Activated B cell treated with CpG ODN at 0.5 μM for 24 hours (primary cell): ENCODE data around the gene ADAMTS13. TPM values are rescaled to one million over a fixed set of nuclear protein-coding genes. Genes with fewer than 3 reads are reported as not detected.

Experiments
- ATAC-seq: fragments of 200-7000 bp; cut with Tn5 transposase; one replicate; pipeline ENCODE4 v1.10.0; 2021; ENCODE audit warnings: low read depth, mild to moderate bottlenecking, moderate library complexity
- CTCF ChIA-PET: fragments of 350-600 bp; sonication (Branson Sonifier 250); formaldehyde crosslinking; loops from one replicate; lab custom pipeline; 2021; ENCODE audit warnings: antibody characterized with exemption; lab: Charles Lee
- POLR2A ChIA-PET: fragments of 350-600 bp; sonication (Branson Sonifier 250); formaldehyde crosslinking; loops from one replicate; lab custom pipeline; 2021; ENCODE audit warnings: antibody characterized with exemption; lab: Charles Lee
- DNase-seq: peaks from one replicate; pipeline ENCODE4 v3.0.0; 2022
- H3K27ac Mint-ChIP-seq: one replicate; pipeline ENCODE4 v1.8.0; 2020; ENCODE audit warnings: mixed read lengths
- H3K27me3 Mint-ChIP-seq: one replicate; pipeline ENCODE4 v1.8.0; 2021; ENCODE audit warnings: mixed read lengths
- H3K36me3 Mint-ChIP-seq: one replicate; pipeline ENCODE4 v1.8.0; 2021; ENCODE audit warnings: low read depth, mixed read lengths
- H3K4me1 Mint-ChIP-seq: one replicate; pipeline ENCODE4 v1.8.0; 2021; ENCODE audit warnings: mixed read lengths
- H3K4me3 Mint-ChIP-seq: one replicate; pipeline ENCODE4 v1.8.0; 2020; ENCODE audit warnings: mild to moderate bottlenecking, mixed read lengths
- H3K9me3 Mint-ChIP-seq: one replicate; pipeline ENCODE4 v1.8.0; 2020; ENCODE audit warnings: mixed read lengths
- CTCF ChIP-seq: fragments of 200-600 bp; IDR thresholded peaks from one replicate; pipeline ENCODE4 v1.8.0; 2022; ENCODE audit warnings: antibody characterized with exemption, mild to moderate bottlenecking
- intact Hi-C: fragments of 100-400 bp; cut with micrococcal nuclease; formaldehyde crosslinking; loops from one replicate; pipeline ENCODE4 v1.15.1; 2024
- total RNA-seq: library from RNA; stranded (reverse); gene quantifications from 2 replicates; pipeline ENCODE4 v1.2.3, GENCODE V29; 2022

The ADAMTS13 gene
- total RNA-seq, 1 donor from 2014 or later = 1.9 TPM

GRCh38 chr9:133452562-133452961 is 30.4 kb downstream of the ADAMTS13 start:
- H3K4me3 Mint-ChIP-seq = no peak overlapping the region
- intact Hi-C loops = no loop called here
- H3K36me3 Mint-ChIP-seq = no peaks in the 10 kb centered on the region
- ChIA-PET CTCF (no interaction called here), POLR2A (interaction anchor here (1.0 kb wide), 1 partner anchor 12 kb away, joined by 4 read pairs; no protein-coding TSS in a partner anchor)
- H3K4me1 Mint-ChIP-seq = no peaks in the 10 kb centered on the region
- ATAC-seq (no peak), DNase-seq (no peak)
- no peaks in the 10 kb centered on the region for H3K27me3 Mint-ChIP-seq
- no peaks in the 10 kb centered on the region for H3K9me3 Mint-ChIP-seq
- TF ChIP-seq CTCF = no peak
- no peak overlapping the region for H3K27ac Mint-ChIP-seq

GRCh38 chr9:133453651-133454050 is 31.5 kb downstream of the ADAMTS13 start:
- no peaks in the 10 kb centered on the region for H3K27me3 Mint-ChIP-seq
- no peak for DNase-seq

GRCh38 chr9:133454325-133454724 is 32.2 kb downstream of the ADAMTS13 start:
- intact Hi-C loops = no loop called here
- ATAC-seq (no peak), DNase-seq (no peak)
- H3K27me3 Mint-ChIP-seq = no peaks in the 10 kb centered on the region
- ChIA-PET POLR2A (no interaction called here), CTCF (no interaction called here)
- peaks cover 3% of the 10 kb centered on the region for H3K4me1 Mint-ChIP-seq
- H3K9me3 Mint-ChIP-seq = no peaks in the 10 kb centered on the region
- TF ChIP-seq CTCF = no peak
- H3K36me3 Mint-ChIP-seq = no peaks in the 10 kb centered on the region
- H3K4me3 Mint-ChIP-seq = no peak overlapping the region
- H3K27ac Mint-ChIP-seq = no peak overlapping the region

More at GRCh38 chr9:133453651-133454050, 31.5 kb downstream of the ADAMTS13 start:
- Mint-ChIP-seq H3K36me3 (no peaks in the 10 kb centered on the region), H3K4me3 (no peak overlapping the region), H3K27ac (no peak overlapping the region), H3K4me1 (no peaks in the 10 kb centered on the region), H3K9me3 (no peaks in the 10 kb centered on the region)
- intact Hi-C loops = no loop called here
- no peak for ATAC-seq
- ChIA-PET POLR2A (no interaction called here), CTCF (no interaction called here)
- no peak for TF ChIP-seq CTCF

- intact Hi-C loops = no loop called here
- Mint-ChIP-seq H3K4me1 (peaks cover 4% of the 10 kb centered on the region), H3K27ac (no peak overlapping the region), H3K9me3 (no peaks in the 10 kb centered on the region), H3K36me3 (no peaks in the 10 kb centered on the region), H3K27me3 (no peaks in the 10 kb centered on the region), H3K4me3 (no peak overlapping the region)
- TF ChIP-seq CTCF = no peak
- no peak for ATAC-seq
- DNase-seq = no peak
- POLR2A ChIA-PET = no interaction called here
- CTCF ChIA-PET = no interaction called here
These were observed 32.9 kb downstream of the ADAMTS13 start for GRCh38 chr9:133454943-133455673.

- Mint-ChIP-seq H3K27me3 (no peaks in the 10 kb centered on the region), H3K27ac (no peak overlapping the region), H3K4me3 (no peak overlapping the region), H3K9me3 (no peaks in the 10 kb centered on the region), H3K4me1 (peaks cover 10% of the 10 kb centered on the region), H3K36me3 (no peaks in the 10 kb centered on the region)
- no peak for TF ChIP-seq CTCF
- ATAC-seq (no peak), DNase-seq (no peak)
- ChIA-PET CTCF (no interaction called here), POLR2A (no interaction called here)
- intact Hi-C loops = no loop called here
These were observed 33.8 kb downstream of the ADAMTS13 start for GRCh38 chr9:133455936-133456335.
